HL-60/S4 treated with retinoic acid at 250 ng/mL for 4 days and 3 days (cell line): ENCODE measurements around the gene TNNT2.

Source experiments
- in situ Hi-C: fragments of 300-500 bp; cut with MboI; formaldehyde crosslinking; loops from 2 replicates; pipeline ENCODE4 v1.7.0; 2022; ENCODE audit warnings: low sequenced_read_pairs

The TNNT2 gene

DNA sequence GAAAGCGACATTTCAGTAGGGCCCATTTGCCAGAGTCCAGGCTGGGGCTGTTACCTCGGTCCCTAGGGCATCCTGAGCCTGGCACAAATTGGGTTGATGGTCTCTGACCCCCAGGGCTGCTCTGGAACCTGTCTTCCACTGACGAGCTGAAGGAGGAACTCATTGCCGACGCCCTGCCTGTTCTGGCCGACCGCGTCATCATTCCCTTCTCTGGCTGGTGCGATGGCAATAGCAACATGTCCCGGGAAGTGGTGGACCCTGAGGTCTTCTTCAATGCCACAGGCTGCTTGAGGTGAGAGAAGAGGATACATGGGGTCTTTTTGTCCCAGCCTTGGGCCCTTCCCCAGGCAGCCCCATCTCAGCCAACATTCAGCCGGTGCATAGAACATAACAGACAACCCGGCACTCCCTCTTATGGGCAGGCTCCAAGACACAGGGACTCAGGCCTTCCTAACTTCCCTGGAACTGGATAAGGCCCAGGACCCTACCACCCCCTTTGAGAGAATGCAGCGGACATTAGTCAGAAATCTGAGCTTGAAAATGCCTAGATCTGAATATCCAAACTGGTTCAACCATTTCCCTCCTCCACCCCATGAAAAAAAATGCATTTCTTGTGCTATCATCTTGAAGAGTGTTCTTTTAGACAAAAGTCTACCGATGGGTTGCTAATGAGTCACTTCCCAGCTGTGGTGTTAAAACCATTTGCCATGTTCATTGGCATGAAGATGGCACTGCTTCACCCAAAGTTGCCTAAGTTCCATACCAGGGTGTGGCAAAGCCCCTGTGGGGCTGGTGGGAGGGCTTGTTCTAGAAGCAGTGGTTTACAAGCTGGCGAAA is 58.8 kb downstream of the TNNT2 start:
- in situ Hi-C loops = no loop called here

DNA sequence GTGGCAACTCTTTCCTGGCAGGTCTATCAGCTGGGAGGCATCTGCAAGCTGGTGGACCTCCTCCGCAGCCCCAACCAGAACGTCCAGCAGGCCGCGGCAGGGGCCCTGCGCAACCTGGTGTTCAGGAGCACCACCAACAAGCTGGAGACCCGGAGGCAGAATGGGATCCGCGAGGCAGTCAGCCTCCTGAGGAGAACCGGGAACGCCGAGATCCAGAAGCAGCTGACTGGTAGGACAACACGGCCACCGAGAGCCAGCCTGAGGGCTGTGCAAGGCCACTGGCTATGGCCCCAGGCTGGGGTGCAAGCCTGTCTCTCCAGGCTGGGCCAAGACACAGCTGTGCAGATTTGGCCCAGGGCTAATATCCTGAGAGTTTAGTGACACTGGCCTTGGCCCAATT is 59.9 kb downstream of the TNNT2 start:
- in situ Hi-C loops = no loop called here

DNA sequence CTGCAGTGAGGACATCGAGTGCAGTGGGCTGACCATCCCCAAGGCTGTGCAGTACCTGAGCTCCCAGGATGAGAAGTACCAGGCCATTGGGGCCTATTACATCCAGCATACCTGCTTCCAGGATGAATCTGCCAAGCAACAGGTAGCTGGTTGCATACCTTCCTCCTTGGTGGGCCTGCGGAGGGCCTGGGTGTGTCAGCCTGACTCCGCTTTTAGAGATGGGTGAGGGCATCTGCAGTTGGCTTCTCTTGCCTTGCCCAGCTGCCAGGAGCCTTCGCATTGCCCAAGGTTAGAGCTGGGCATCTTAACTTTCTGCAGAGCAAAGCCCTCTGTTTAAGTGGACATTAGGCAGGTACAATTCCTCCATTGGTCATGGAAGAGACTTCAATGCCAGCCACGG is 60.9 kb downstream of the TNNT2 start:
- in situ Hi-C loops = no loop called here

DNA sequence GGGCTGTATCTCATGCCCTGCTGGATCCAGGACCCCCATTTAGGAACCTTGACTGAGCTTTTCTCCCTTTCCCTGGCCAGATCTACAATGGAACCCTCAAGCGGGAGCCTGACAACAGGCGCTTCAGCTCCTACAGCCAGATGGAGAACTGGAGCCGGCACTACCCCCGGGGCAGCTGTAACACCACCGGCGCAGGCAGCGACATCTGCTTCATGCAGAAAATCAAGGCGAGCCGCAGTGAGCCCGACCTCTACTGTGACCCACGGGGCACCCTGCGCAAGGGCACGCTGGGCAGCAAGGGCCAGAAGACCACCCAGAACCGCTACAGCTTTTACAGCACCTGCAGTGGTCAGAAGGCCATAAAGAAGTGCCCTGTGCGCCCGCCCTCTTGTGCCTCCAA is 64.4 kb downstream of the TNNT2 start:
- in situ Hi-C loops = no loop called here

DNA sequence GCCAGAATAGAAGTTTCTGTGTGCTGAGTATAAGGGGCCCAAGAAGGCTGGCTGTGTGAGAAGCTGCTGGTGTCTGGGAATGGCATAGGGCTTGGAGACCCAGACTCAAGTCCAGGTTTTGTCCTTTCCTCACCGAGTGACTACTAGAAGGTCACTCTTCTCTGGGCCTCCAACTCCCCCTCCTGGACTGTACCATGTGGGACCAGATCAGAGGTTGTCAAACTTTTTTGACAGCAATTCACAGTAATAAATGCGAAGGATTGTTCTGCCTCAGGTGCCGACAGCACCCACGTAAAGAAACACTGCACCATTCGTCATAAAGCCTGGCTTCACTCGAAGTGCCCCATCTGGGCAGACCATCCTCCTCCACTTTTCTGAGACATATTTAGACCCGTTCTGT is 65.2 kb downstream of the TNNT2 start:
- in situ Hi-C loops = no loop called here

DNA sequence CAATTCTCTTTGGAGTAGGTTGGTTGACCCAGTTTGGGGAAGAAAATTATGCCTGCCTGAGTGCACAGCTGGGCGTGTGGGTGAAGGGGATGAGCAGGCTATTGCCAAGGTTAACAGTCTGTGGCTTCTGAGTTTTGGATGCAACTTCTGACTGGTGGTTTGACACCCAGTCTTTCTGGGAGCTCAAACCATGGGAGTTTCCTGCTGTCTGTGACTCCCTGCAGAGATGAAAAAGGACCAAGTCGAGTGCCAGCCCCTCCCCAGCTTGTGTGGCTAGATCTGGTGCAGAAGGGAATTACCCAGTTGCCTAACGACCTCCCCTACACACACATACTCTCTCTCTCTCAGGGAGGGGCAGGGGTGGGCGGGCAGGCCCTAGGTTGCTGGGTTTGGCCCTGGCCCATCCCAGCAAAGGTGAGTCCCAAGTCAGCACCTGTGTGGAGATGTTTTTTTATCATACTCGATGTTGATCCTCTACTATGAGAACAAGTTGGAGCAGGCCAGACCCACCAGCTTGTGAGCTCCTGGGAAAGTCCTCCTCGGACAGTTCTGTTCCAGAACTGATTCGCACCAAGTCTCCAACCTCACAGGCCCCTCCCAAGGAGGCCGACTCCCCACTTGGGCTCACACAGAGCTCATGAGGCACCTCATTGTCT is 66.0 kb downstream of the TNNT2 start:
- in situ Hi-C loops = no loop called here

DNA sequence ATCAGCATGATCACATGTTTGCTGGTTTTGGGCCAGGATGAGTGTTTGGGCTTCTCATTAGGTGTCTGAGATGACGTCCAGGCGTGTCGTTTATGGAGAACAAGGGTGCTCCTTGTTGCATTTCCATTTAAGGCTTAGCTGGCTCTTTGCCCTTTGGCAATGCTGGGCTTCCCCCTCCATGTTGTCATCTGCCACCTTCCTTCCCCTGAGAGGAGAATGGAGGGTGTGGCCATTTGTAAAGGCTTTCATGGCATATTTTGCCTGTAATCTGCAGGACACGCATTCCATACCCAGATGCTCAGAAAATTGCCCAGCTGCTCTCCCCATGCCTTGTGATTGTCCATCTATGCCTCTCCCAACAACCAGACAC is 66.5 kb downstream of the TNNT2 start:
- in situ Hi-C loops = no loop called here

DNA sequence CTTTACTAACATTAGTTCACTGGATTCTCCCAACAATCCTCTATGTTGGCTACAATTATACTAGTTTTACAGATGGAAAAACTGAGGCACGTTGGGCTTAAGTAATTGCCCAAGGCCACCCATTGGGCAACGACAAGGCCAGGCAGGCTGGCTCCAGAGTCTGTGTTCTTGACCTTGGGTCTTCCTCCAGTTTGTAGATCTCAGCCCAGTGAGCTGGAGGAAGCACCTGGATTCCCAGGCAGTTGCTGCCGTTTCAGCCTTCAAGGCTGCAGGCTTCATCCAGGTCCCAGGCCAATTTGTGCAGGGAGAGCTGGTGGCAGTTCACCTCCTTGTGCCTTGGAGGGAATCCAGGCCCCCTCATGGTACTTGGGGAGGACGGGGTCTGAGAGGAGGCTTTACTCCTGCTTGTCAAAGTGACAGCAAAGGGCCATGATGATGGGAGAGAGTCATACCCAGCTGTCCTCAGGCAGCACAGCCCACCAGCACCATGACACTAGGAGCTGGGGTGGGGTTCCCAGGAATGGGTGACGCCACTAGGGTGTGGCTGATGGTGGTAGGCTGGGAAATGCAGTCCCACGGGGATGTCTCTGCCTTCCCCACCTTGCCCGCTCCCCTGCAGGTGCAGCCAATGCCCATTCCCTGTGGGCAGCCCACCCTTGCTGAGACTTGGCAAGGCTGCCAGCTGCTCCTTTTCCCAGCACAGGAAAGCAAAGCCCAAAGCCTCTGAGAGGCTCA is 67.1 kb downstream of the TNNT2 start:
- in situ Hi-C loops = no loop called here

DNA sequence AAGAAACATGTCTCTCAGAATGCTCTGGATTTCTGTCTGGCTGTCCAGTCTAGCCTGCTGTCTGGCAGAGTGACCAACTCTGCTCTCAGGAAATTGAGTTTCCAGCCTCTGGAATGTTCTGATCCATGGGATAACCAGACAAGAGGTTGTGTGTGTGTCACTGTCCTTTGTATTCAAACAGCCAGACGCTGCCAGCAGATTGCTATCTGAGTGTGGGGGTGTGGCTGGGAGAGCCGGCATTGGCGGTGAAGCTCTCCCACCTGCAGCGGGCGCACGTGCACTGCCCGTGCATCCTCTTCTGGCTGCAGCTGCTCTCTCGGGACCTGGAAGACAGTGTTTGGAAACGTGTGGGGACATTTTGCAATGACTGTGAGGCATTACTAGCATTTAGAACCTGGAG is 68.1 kb downstream of the TNNT2 start:
- in situ Hi-C loops = no loop called here
